G401.6 (cell line): ENCODE results near the gene RBM4B.

Experiments
- FAIRE-seq: peaks from 2 replicates; lab custom pipeline; 2012; peaks lifted over from hg19 to GRCh38; lab: Jason Lieb, UNC

Gene RBM4B

DNA sequence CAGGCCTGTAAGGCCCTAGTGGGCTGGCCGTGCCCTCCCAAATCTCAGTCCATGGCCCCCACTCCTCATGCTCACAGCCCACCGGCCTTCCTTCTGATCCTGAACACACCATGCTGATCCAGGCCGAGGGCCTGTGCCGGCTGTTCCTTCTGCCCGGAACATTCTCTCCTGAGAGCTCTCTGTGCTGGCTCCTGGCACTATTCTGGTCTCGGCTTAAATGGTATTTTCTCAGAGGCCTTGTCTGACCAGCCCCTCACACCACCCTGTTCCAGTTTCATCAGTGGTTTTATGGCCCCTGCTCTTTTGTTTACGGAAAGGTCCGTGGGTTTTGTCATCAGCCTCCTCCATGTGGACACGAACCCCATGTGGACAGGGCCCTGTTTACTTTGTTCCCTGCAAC is 29.3 kb upstream of the RBM4B start:
- FAIRE-seq = no peak

DNA sequence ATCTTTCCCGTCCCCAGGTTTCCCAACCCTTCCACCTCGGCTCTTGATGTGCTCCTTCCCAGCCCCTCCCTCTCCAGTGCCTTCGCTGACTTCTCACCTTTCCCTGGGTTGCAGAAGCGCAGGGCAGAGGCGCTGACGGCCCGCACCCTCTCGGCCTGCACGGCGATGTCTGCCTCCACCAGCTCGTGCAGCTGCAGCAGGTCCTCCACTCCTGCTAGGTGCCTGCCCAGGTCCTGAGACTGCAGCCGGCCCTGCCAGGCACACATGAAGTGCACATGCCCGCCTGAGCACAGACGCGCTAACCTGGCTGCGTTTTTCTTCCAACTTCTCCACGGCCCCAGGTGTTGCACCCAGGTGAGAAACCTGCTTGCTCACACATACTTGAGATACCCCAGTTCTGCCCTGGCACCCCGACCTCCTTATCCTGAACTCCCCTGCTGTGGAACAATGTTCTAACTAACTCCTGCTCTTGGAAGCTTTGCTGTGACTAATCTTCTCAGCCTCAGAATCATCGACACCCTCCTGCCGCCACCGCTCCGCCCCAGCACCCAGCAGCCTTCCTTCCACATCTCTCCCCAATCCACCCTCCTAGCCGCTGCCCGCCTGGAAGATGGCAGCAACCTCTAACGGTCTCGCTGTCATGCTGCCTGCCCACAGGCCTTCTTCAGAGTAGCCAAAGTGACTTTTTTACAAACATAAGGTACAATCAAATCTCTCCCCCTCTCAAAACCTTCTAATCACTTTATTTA is 28.1 kb upstream of the RBM4B start:
- FAIRE-seq = no peak

DNA sequence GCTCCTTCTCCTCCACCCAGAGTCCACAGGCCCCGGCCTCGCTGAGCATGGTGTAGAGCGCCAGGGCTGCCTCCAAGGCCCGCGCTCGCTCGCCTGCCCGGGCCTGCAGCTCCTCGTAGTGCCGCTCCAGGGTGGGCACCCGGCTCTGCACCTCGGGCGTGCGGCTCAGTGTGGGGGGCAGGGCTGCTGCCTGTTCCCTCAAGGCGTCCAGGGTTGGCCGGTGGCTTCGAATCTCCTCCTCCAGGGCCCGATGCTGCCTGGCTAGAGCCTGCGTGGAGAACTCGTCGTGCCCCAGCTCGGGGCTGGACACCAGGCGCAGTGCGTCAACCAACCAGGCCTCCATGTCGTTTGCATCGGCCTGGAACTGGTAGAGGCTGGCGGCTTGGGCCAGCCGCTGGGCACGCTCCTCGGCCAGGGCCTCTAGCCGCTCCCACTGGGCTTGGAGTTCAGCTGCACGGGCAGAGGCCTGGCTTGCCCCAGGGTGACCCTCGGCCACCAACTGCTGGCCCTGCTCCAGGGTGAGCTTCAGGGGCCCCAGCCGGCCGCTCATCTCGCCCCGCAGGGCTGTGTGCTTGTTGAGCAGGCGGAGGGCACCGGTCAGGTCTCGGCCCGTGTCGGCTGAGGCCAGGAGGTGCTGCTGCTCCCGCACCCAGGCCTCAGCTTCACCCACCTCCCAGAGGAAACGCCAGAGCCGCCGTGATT is 27.1 kb upstream of the RBM4B start:
- no peak for FAIRE-seq

DNA sequence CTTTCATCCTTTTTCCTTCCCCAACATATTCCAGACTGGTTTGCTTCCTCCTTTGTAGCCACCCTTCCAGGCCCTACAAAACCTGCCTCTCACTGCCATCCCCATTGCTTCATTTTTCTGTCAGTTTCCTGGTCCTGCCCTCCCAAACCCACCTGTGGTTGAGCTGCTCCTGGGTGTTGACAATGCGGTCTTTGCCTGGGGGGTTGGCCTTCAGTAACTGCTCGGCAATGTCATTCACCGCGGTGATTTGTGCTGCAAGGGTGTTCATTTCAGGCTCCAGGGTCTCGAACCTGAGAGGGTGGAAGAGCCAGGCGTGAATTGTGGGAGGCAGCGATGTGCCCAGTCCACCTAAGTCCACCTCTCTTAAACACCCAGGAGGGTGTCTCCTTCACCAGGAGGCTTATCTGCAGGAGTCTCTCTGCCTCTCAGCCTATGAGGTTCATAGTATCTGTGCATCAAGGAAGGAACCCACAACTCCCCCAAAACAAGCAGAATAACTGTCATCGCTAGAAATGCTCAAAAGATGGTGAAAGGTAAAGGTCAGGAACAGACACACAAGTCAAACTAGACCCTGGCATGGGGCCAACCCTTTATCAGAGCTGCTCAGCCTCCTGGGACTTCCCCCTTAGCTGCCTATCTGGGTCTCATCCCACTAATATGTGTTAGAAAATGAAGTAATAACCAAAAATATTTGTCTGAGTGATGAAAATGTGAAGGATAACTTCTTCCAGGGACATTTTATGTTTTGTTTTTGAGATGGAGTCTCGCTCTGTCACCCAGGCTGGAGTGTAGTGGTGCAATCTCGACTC is 23.9 kb upstream of the RBM4B start:
- FAIRE-seq = no peak

DNA sequence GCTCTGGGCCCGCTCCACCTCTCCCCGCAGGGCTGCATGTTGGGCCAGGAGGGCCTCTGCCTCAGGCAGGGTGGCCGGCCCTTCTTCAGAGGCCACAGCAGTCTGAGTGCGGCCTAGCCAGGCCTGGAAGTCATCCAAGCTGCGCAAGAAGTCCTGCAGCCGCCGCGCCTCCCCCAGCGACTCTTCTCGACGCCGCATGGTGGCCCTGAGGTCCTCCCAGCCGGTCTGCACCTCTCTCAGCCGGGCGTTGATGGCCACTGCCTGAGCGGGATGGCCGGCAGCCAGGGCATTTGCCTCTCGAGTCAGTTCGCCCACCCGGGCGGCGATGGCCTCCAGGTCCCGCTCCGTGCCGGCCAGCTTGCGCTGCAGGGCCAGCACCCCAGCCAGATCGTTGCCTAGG is 23.1 kb upstream of the RBM4B start:
- no peak for FAIRE-seq

DNA sequence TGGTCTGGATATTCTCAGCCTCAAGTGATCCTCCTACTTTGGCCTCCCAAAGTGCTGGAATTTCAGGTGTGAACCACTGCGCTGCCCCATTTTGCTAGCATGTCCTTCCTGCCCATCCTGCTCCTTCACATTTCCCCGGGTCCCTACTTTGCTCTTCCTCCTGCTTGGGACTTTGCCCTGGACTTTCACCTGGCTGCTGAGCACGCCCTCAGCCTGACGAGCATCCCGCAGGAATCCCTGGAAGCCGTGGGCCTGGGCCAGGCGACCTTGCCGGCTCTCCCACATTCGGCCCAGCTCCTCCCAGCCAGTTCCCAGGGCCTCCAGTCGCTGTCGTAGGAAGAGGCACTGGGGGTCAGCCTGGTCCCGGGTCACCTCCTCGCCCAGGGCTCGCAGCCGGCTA is 22.6 kb upstream of the RBM4B start:
- FAIRE-seq = no peak

DNA sequence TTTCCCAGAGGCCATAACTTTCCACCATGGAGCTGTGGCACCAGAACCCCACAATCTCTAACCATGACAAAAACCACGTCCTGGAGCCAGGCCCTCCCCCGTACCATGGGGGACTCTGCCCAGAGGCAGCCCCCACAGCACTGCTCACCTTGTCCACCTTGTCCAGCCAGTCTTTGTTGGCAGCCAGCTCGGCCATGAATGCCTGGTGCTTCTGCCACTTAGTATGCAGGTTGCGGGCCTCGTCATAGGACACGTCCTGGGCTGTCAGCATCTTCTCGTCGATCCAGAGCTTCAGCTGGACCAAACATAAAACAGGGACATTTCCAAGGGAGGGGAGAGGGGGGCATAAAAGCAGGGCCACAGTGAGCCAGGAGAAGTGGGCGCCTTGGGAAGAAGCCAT is 20.8 kb upstream of the RBM4B start:
- FAIRE-seq = no peak

DNA sequence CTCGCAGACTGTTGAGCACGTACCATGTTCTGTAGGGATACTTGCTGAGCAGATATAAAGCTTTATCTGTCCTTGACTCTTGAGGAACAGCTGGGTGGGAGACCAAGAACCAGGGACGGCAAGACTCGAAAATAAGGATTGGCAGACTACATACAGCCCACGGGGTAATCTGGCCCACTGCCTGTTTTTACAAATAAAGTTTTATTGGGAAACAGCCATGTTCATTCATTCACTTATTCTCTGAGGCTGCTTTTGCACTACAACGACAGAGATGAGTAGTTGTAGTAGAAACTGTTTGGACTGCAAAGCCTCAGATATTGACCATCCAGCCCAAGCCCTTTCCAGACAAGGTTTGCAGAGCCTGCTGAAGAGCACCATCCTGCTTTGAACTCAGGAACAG is 20.3 kb upstream of the RBM4B start:
- no peak for FAIRE-seq

DNA sequence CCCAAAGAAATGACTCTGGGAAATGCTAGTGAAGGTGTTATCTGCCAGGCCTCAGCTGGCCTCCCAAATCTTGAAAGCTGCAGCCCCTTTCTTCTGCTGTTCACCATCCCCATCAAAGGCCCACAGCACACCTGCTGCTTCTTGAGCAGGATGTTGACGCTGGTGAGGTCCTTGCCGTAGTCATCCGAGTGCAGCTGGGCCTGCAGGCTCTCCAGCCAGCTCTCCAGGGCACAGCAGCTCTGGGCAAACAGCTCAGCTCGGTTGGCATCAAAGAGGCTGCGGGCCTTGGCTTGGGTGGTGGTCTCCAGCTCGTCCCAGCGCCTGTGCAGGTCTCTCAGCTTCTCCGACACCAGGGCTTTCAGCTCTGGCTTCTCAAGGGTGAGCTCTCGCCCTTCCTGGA is 18.5 kb upstream of the RBM4B start:
- no peak for FAIRE-seq

DNA sequence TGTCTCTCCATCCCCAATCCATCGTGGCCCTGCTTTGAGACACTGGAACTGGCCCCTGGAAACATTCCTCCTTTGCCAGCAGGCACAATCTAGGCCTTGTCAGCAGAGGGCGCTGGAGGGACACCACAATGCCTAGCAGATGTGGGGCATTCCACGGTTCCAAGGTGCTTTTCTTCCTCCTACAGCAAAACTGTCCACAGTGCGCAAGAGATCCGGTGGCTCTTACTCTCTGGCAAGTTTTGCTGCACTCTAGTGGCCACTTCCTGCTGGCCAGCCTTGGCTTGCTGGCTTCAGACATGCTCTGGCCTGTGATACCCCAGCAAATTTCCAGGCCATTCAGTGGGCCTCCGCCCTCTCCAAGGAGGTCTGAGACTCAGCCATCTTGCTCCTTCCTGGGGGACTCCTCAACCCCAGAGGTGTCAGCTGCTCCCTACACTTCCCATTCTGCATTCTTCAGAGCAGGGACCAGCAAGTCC is 17.1 kb upstream of the RBM4B start:
- peak; percentile 96 for FAIRE-seq

DNA sequence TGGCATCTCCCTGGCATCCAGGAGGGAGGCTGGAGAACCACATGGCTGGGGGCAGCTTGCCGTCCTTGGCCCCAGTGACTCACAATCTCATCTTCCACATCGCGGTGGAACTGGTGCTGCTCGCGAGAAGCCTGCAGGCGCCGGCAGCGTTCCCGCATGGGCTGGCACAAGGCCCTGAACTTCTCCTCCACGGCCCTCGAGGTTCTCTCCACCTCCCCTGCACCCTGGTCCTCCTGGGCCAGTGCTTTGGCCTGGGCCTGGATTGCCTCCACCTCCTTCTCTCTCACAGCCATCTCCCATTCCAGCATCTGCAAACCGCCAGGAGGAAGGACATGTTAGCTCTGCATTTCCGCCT is 16.3 kb upstream of the RBM4B start:
- no peak for FAIRE-seq

DNA sequence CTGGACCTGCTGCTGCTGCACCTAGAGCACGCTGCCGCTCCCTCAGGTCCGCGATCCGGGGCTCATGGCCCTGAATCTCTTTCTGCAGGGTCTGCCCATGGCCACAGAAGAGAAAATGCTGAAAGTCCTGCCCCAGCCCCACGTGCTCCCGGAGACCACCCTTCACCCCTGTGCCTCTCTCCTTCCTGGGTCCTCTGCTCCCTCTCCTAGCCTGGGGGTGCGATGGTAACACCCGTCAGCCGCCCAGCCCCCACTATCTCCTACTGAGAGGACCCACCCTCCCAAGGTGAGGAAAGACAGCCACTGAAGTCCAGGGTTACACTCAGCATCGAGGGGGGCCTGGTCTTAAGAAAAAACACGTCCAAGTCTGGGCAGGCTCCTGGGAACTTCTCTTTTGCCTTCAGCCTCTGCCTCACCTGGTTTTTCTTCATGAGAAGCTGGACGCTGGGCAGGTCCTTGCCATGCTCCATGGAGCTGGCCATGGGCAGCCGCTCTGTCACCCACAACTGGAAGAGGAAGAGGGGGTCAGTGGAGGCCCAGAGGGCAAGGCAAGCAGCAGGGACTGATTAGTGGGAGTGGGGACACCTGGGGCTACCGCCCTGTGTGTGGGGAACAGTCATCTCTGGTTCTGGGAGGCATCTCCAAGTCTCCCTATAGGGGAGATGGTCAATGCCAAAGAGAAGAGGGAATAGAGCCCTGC is 15.8 kb upstream of the RBM4B start:
- FAIRE-seq = no peak

DNA sequence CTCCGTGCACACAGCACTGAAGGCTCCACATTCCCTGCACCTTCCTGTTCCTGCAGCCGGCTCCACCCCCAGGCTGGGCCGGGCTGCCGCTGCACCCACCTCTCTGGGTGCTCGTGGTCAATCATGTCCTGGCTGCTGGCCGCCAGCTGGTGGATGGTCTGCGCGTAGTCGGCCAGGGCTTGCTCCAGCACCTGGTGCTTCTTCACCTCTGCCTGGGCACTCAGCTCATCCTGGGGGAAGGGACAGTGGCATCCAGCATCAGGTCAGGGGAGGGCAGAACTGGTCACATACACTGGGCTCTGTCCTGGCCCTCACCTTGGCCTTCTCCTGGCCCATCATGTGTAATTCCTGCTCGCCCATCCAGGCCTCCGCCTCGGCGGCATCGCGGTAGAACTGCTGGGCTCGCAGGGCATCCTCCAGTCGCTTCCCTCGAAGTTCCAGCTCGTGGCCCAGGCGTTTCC is 15.2 kb upstream of the RBM4B start:
- FAIRE-seq = no peak

DNA sequence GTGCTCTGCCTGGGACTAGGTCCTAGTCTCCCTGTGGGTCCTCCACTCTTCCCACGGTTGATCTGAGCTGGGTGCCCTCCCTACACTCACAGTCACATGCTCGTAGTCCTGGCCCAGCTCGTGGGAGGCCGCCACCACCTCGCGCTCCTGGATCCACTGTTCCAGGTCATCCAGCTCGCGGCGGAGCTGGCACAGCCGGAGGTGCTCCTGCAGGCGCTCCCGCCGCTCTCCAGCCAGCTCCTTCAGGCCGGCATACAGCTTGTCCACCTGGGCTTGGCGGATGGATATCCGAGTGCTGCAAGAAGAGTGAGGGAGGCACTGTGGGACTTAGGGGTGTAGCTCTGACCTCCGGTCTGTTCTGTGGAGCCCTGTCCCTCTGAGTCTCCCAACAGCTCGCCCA is 14.8 kb upstream of the RBM4B start:
- FAIRE-seq = no peak

DNA sequence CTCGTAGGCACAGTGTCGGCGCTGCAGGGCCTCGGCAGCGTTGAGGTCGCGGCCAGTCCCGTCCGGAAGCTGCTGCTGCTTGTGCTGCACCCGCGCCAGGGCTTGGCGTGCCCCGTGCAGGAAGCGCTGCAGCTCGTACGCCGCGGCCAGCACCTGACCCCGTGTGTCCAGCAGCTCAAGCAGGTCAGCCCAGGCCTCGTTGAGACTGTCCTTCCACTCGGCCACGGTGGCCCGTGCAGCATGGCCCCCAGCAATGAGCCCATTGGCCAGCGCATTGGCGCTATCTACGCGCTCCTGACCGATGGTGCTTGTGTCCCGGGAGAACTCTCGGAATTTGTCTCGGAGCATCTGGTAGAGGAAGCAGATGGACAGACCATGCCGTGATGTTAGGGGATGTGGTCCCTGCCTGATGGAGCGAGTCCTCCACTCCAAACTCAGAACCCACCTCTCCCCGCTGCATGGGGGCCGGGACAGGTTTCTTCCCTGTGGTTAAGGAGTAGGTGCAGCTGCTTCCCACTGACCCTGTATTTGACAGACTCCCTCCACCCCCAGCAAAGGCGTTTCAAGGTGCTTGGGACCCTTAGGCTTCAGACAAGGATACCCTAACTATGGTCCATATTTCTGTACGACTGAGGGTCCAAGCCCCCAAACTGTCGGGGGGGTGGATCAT is 13.8 kb upstream of the RBM4B start:
- FAIRE-seq = no peak

DNA sequence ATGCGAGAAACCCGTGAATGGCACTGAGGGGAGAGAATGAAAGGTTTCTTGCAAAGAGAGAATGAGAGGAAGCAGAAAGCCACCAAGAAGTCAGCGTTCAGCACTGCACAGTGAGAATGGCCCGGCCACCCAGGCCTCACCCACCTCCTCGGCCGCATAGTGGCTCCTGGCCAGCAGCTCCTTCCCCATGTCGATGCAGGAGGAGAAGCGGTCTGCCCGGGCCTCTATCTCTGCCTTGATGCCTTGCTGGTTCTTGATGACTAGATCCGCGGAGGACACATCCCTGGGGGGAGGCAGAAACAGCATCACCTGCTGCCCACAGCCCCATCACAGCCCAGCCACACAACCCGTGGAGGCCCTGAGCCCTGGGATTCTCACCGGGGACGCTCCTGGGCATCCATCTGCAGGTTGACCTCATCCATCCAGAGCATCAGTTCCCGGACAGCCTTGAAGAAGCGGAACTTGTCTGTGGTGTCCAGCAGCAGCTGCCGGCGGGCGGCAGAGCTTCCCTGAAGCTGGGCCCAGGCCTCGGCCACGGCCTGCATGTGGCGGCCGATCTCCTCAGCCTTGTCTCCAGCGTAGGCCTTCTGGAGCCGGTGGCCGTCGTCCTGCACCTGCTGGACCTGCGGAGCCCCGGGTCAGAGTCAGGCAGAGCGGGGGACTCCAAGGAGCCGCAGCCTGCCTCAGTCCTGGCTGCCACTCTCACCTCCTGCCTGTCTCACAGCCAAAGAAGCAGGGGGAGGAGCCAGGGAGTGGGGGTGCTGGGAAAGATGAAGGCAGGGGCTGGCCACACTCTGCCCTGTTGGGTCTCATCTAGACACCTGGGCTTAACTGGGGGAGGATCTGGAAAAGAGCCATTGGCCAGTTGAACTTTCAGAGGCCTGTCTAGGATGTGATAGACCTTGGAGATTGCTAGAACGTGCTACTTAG is 12.2 kb upstream of the RBM4B start:
- FAIRE-seq = no peak

DNA sequence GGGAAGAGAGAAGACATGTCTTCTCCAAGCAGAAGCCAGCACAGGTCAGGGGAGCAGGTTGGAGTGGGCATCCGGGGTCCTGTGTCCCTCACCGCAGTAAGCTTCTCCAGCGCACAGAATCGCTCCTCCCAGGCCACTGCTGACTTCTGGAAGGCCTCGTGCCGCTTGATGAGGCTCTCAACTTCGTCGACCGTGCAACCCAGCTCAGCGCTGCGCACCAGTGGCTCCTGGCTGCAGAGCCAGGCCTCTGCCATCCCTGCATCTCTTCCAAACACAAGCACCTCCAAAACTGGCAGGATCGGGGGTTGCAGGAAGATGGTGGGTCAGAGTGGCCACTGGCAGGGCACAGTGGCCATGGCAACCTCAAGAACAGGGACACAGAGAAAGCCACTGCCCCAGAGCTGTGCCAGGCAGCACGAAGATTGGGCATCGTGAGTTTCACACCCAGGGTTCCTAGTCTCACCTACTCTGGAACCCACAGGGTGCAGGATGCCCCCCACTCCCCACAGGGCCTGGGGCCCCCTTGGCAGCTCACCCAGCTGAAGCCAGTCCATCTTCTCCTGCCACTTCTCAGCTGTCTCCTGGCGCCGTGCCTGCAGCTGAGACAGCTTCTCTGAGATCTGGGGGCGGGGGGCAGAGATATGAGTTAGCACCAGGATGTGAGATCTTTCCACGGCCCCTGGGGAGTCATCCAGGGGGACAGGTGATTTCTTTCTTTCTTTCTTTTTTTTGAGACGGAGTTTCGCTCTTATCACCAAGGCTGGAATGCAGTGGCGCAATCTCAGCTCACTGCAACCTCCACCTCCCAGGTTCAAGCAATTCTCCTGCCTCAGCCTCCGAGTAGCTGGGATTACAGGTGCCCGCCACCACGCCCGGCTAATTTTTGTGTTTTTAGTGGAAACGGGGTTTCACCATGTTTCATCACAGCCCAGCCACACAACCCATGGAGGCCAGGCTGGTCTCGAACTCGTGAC is 11.2 kb upstream of the RBM4B start:
- FAIRE-seq = no peak

DNA sequence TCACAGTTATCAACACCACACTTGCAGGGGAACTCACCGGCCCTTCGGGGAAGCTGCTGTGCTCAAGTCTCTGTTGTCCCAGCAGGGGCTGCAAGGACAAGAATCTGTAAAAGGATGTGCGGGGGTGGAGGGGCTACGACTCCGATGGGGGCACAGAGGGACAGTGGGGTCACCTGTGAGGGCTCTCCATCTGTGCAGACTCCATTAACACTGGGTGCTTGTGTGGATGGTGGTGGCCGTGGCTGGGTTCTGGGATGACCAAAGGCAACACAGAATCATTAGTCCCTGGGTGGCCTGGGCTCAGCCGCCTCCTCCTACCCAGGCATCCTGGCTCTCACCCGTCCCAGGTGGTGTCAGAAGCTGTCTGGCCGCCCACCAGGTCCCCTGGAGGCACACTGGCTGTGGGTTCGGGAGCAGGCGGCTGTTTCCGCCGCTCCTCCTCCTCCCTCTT is 10.2 kb upstream of the RBM4B start:
- no peak for FAIRE-seq
